IPS-15b (cell line): ENCODE results near the gene GALNT1.

ENCODE experiments used
- H3K27me3 ChIP-seq: one replicate; pipeline ENCODE4 v1.6.1; 2013; ENCODE audit warnings: low read length; ENCODE audit not compliant: control insufficient read depth, insufficient read depth
- H3K36me3 ChIP-seq: one replicate; pipeline ENCODE4 v1.6.1; 2013; ENCODE audit warnings: low read length; ENCODE audit not compliant: control insufficient read depth, insufficient read depth
- H3K4me1 ChIP-seq: one replicate; pipeline ENCODE4 v1.6.1; 2013; ENCODE audit warnings: mild to moderate bottlenecking, low read length; ENCODE audit not compliant: control insufficient read depth, insufficient read depth
- H3K4me3 ChIP-seq: one replicate; pipeline ENCODE4 v1.5.1; 2013; ENCODE audit warnings: low read depth, low read length
- H3K9ac ChIP-seq: one replicate; pipeline ENCODE4 v1.6.1; 2013; ENCODE audit warnings: low read depth, mild to moderate bottlenecking, low read length
- H3K9me3 ChIP-seq: one replicate; pipeline ENCODE4 v1.6.1; 2013; ENCODE audit warnings: mild to moderate bottlenecking, low read length; ENCODE audit not compliant: control insufficient read depth, insufficient read depth

Gene GALNT1

GRCh38 chr18:35620765-35621164 lies 39.2 kb downstream of the GALNT1 start:
- H3K4me3 ChIP-seq: no peak overlapping the region
- no peak overlapping the region for H3K9ac ChIP-seq
- H3K4me1 ChIP-seq: peaks cover 17% of the 10 kb centered on the region
- H3K27me3 ChIP-seq: no peaks in the 10 kb centered on the region
- H3K9me3 ChIP-seq: peaks cover 2% of the 10 kb centered on the region
- no peaks in the 10 kb centered on the region for H3K36me3 ChIP-seq

GRCh38 chr18:35623255-35623654 lies 41.7 kb downstream of the GALNT1 start:
- Histone ChIP-seq H3K4me3 (no peak overlapping the region), H3K9me3 (peaks cover 13% of the 10 kb centered on the region), H3K27me3 (no peaks in the 10 kb centered on the region), H3K9ac (no peak overlapping the region), H3K4me1 (peaks cover 5% of the 10 kb centered on the region), H3K36me3 (peaks cover 6% of the 10 kb centered on the region)

- Histone ChIP-seq H3K9me3 (peaks cover 13% of the 10 kb centered on the region), H3K4me3 (no peak overlapping the region), H3K27me3 (no peaks in the 10 kb centered on the region), H3K4me1 (no peaks in the 10 kb centered on the region), H3K36me3 (peaks cover 6% of the 10 kb centered on the region), H3K9ac (no peak overlapping the region)
These were observed 42.6 kb downstream of the GALNT1 start for GRCh38 chr18:35624146-35624545.

GRCh38 chr18:35625232-35625631 lies 43.7 kb downstream of the GALNT1 start:
- Histone ChIP-seq H3K36me3 (peaks cover 6% of the 10 kb centered on the region), H3K4me1 (no peaks in the 10 kb centered on the region), H3K9me3 (peaks cover 13% of the 10 kb centered on the region), H3K27me3 (no peaks in the 10 kb centered on the region), H3K9ac (no peak overlapping the region), H3K4me3 (no peak overlapping the region)

GRCh38 chr18:35633761-35634160 lies 52.2 kb downstream of the GALNT1 start:
- Histone ChIP-seq H3K36me3 (no peaks in the 10 kb centered on the region), H3K9ac (no peak overlapping the region), H3K27me3 (no peaks in the 10 kb centered on the region), H3K4me1 (no peaks in the 10 kb centered on the region), H3K4me3 (no peak overlapping the region), H3K9me3 (no peaks in the 10 kb centered on the region)

GRCh38 chr18:35634323-35634722 lies 52.8 kb downstream of the GALNT1 start:
- no peaks in the 10 kb centered on the region for H3K27me3 ChIP-seq
- no peak overlapping the region for H3K4me3 ChIP-seq
- H3K36me3 ChIP-seq: no peaks in the 10 kb centered on the region
- no peak overlapping the region for H3K9ac ChIP-seq
- no peaks in the 10 kb centered on the region for H3K4me1 ChIP-seq
- no peaks in the 10 kb centered on the region for H3K9me3 ChIP-seq

- Histone ChIP-seq H3K4me3 (no peak overlapping the region), H3K27me3 (no peaks in the 10 kb centered on the region), H3K4me1 (no peaks in the 10 kb centered on the region), H3K9me3 (no peaks in the 10 kb centered on the region), H3K36me3 (no peaks in the 10 kb centered on the region), H3K9ac (no peak overlapping the region)
These were observed 53.6 kb downstream of the GALNT1 start for GRCh38 chr18:35635170-35635569.

- H3K9ac ChIP-seq: no peak overlapping the region
- H3K4me3 ChIP-seq: no peak overlapping the region
- H3K9me3 ChIP-seq: no peaks in the 10 kb centered on the region
- H3K36me3 ChIP-seq: no peaks in the 10 kb centered on the region
- H3K4me1 ChIP-seq: no peaks in the 10 kb centered on the region
- no peaks in the 10 kb centered on the region for H3K27me3 ChIP-seq
These were observed 55.7 kb downstream of the GALNT1 start for GRCh38 chr18:35637227-35637626.

- no peaks in the 10 kb centered on the region for H3K9me3 ChIP-seq
- H3K4me1 ChIP-seq: no peaks in the 10 kb centered on the region
- no peaks in the 10 kb centered on the region for H3K36me3 ChIP-seq
- H3K27me3 ChIP-seq: no peaks in the 10 kb centered on the region
- H3K9ac ChIP-seq: no peak overlapping the region
- no peak overlapping the region for H3K4me3 ChIP-seq
These were observed 57.8 kb downstream of the GALNT1 start for GRCh38 chr18:35639296-35639695.

- no peak overlapping the region for H3K9ac ChIP-seq
- H3K4me1 ChIP-seq: no peaks in the 10 kb centered on the region
- no peak overlapping the region for H3K4me3 ChIP-seq
- no peaks in the 10 kb centered on the region for H3K9me3 ChIP-seq
- H3K27me3 ChIP-seq: no peaks in the 10 kb centered on the region
- no peaks in the 10 kb centered on the region for H3K36me3 ChIP-seq
These were observed 59.9 kb downstream of the GALNT1 start for GRCh38 chr18:35641467-35641866.

- H3K4me1 ChIP-seq: no peaks in the 10 kb centered on the region
- no peaks in the 10 kb centered on the region for H3K36me3 ChIP-seq
- H3K4me3 ChIP-seq: no peak overlapping the region
- no peaks in the 10 kb centered on the region for H3K27me3 ChIP-seq
- no peaks in the 10 kb centered on the region for H3K9me3 ChIP-seq
- no peak overlapping the region for H3K9ac ChIP-seq
These were observed 60.4 kb downstream of the GALNT1 start for GRCh38 chr18:35641916-35642315.

GRCh38 chr18:35642802-35643201 lies 61.3 kb downstream of the GALNT1 start:
- no peaks in the 10 kb centered on the region for H3K4me1 ChIP-seq
- H3K9me3 ChIP-seq: no peaks in the 10 kb centered on the region
- H3K36me3 ChIP-seq: no peaks in the 10 kb centered on the region
- no peak overlapping the region for H3K9ac ChIP-seq
- no peaks in the 10 kb centered on the region for H3K27me3 ChIP-seq
- H3K4me3 ChIP-seq: no peak overlapping the region

GRCh38 chr18:35646449-35646848 lies 64.9 kb downstream of the GALNT1 start:
- Histone ChIP-seq H3K9ac (no peak overlapping the region), H3K36me3 (no peaks in the 10 kb centered on the region)

More at GRCh38 chr18:35646449-35646848, 64.9 kb downstream of the GALNT1 start:
- Histone ChIP-seq H3K4me1 (no peaks in the 10 kb centered on the region), H3K4me3 (no peak overlapping the region), H3K9me3 (peaks cover 3% of the 10 kb centered on the region), H3K27me3 (no peaks in the 10 kb centered on the region)
